Measurements from ENCODE around the gene MAPK14. TPM values are rescaled to one million over a fixed set of nuclear protein-coding genes. Genes with fewer than 3 reads are reported as not detected.
A peak's percentile ranks its signal among the peaks of the same experiment; 100 is the strongest.
"Not testable (repeated sequence)": the region's sequence is repeated elsewhere in the genome, so short reads cannot be mapped to it uniquely, and the experiment has no call there.

Gene MAPK14
- 45.0 and 75.2 TPM in 2 replicates for total RNA-seq (2014; rRNA removed; shearing (Covaris generic))
- polyA plus RNA-seq (2016; fragmentation: Nextera tagmentation; extraction: Ambion mirVana), result 26.8 and 27.0 TPM in 2 replicates

DNA sequence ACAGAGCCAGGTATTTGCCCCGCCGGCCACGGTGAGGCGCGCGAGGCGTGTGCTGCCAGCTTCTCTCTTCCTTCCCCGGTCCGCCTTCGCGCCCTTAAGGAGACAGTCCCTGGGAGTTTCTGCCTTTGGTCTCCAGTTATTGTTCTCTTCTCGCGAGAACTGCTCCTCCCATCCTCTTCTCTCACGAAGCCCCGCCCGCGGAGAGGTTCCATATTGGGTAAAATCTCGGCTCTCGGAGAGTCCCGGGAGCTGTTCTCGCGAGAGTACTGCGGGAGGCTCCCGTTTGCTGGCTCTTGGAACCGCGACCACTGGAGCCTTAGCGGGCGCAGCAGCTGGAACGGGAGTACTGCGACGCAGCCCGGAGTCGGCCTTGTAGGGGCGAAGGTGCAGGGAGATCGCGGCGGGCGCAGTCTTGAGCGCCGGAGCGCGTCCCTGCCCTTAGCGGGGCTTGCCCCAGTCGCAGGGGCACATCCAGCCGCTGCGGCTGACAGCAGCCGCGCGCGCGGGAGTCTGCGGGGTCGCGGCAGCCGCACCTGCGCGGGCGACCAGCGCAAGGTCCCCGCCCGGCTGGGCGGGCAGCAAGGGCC lies at the start of gene MAPK14:
TSS of gene MAPK14 (plus strand) at position 308 of the 587 bp plus-strand sequence. CDS start 350 bp downstream, outside the sequence.
- WGBS, 2 experiments (ENCODE audit: low coverage in 1 of 2, low lambda C conversion rate in 2 of 2, missing lambda C conversion rate in 2 of 2), result 0 to 1% methylated on average over 57 to 58 of the region's 62 CpGs
- peak; percentile 100 for DNase-seq
- in situ Hi-C loops (cut with MboI), result no loop called here

DNA sequence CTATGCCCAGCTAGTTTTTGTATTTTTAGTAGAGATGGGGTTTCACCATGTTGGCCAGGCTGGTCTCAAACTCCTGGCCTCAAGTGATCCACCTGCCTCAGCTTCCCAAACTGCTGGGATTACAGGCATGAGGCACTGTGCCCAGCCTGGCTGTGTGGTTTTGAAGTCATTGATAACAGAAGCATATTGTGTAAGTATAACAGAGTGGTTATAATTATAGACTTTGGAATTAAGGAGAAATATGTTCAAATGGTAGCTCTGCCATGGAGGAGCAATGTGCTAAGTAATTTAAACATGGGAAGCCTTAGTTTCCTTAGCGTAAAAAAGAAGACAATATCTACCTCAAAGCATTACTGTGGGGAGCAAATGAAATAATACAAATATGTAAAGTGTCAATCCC lies 47.5 kb upstream of the MAPK14 start:
- H3K36me3 ChIP-seq (ENCODE audit: low read depth); H3K9me2 ChIP-seq (ENCODE audit: insufficient read depth); H3K27ac ChIP-seq; H3K9ac ChIP-seq; H3K4me1 ChIP-seq (ENCODE audit: insufficient read depth); H3K4me2 ChIP-seq (ENCODE audit: unreplicated experiment); H4K20me1 ChIP-seq (ENCODE audit: insufficient read depth); H3K9me3 ChIP-seq (ENCODE audit: low read depth); H3F3A ChIP-seq (ENCODE audit: insufficient read depth); DNase-seq; H3K27me3 ChIP-seq (replicated peaks; ENCODE audit: insufficient read depth); H3K79me2 ChIP-seq (ENCODE audit: insufficient read depth); in situ Hi-C loops (cut with MboI); H2AFZ ChIP-seq; H3K4me3 ChIP-seq: not testable (repeated sequence)
- WGBS, 2 experiments (ENCODE audit: low coverage in 1 of 2, low lambda C conversion rate in 2 of 2, missing lambda C conversion rate in 2 of 2), result 91 to 98% methylated on average over 1 of the region's 1 CpG

More for the DNA sequence above, at the start of gene MAPK14:
- peak within 1 kb of the TSS; percentile 83 for H3K27ac ChIP-seq
- H3K4me2 ChIP-seq (ENCODE audit: unreplicated experiment), result peak within 1 kb of the TSS; percentile 89
- no peaks in the 10 kb centered on the region for H3K27me3 ChIP-seq (replicated peaks; ENCODE audit: insufficient read depth)
- peaks cover 21% of the 10 kb centered on the region for H3K4me1 ChIP-seq (ENCODE audit: insufficient read depth)
- H3K9me3 ChIP-seq (ENCODE audit: low read depth), result no peaks in the 10 kb centered on the region
- H3K4me3 ChIP-seq, result peak within 1 kb of the TSS; percentile 78
- no peaks in the 10 kb centered on the region for H3K36me3 ChIP-seq (ENCODE audit: low read depth)
- peak within 1 kb of the TSS; percentile 85 for H2AFZ ChIP-seq
- no peak for TF ChIP-seq EZH2 (IDR thresholded peaks at IDR 0.05; ENCODE audit: insufficient read depth, poor library complexity, severe bottlenecking)
- no peak for TF ChIP-seq EZH2phosphoT487 (IDR thresholded peaks at IDR 0.05; ENCODE audit: insufficient read depth, low read depth)
- H3K9me2 ChIP-seq (ENCODE audit: insufficient read depth), result no peaks in the 10 kb centered on the region
- H3K9ac ChIP-seq, result peak within 1 kb of the TSS; percentile 87
- H3F3A ChIP-seq (ENCODE audit: insufficient read depth), result peaks cover 37% of the 10 kb centered on the region
- peaks cover 46% of the 10 kb centered on the region for H3K79me2 ChIP-seq (ENCODE audit: insufficient read depth)
- H4K20me1 ChIP-seq (ENCODE audit: insufficient read depth), result peaks cover 7% of the 10 kb centered on the region; the same call in 1 of the 2 replicates

- 75 to 77% methylated on average over 6 of the region's 6 CpGs for WGBS, 2 experiments (ENCODE audit: low coverage in 1 of 2, low lambda C conversion rate in 2 of 2, missing lambda C conversion rate in 2 of 2)
- no peak overlapping the region for H3K27ac ChIP-seq
- no peaks in the 10 kb centered on the region for H3K4me1 ChIP-seq (ENCODE audit: insufficient read depth)
- H3K9me2 ChIP-seq (ENCODE audit: insufficient read depth), result no peaks in the 10 kb centered on the region
- no peak overlapping the region for H3K9ac ChIP-seq
- in situ Hi-C loops (cut with MboI), result no loop called here
- DNase-seq, result peak; percentile 41
- no peak overlapping the region for H2AFZ ChIP-seq
- no peak overlapping the region for H3K4me2 ChIP-seq (ENCODE audit: unreplicated experiment)
- no peaks in the 10 kb centered on the region for H3F3A ChIP-seq (ENCODE audit: insufficient read depth)
- no peaks in the 10 kb centered on the region for H3K9me3 ChIP-seq (ENCODE audit: low read depth)
- H4K20me1 ChIP-seq (ENCODE audit: insufficient read depth), result no peaks in the 10 kb centered on the region
- TF ChIP-seq EZH2 (IDR thresholded peaks at IDR 0.05; ENCODE audit: insufficient read depth, poor library complexity, severe bottlenecking), result no peak
- no peak for TF ChIP-seq EZH2phosphoT487 (IDR thresholded peaks at IDR 0.05; ENCODE audit: insufficient read depth, low read depth)
- no peak overlapping the region for H3K4me3 ChIP-seq
- H3K79me2 ChIP-seq (ENCODE audit: insufficient read depth), result no peaks in the 10 kb centered on the region
- H3K36me3 ChIP-seq (ENCODE audit: low read depth), result no peaks in the 10 kb centered on the region
- no peaks in the 10 kb centered on the region; the same call in 1 of the 2 replicates for H3K27me3 ChIP-seq (replicated peaks; ENCODE audit: insufficient read depth)
Observed at GRCh38 chr6:35980991-35981645, 46.5 kb upstream of the MAPK14 start.

DNA sequence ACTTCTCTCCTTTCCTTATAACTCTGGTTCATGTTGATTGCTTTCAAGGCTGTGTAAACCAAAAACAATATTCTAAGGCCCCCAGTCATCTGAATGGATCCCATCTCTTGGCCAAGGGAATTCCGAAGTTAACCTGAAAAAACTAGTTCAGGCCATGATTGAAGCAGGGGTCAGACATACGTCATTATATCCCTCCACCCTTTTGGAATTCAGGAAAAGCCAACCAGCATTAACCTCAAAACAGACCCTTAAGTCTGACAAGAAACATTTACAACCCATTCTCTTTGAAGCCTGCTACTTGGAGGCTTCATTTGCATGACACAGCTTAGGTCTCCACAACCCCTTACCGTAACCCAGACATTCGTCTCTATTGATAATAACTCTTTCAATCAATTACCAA lies 42.9 kb upstream of the MAPK14 start:
- Histone ChIP-seq H4K20me1 (ENCODE audit: insufficient read depth) (no peaks in the 10 kb centered on the region), H3K79me2 (ENCODE audit: insufficient read depth) (no peaks in the 10 kb centered on the region), H3K27me3 (replicated peaks; ENCODE audit: insufficient read depth) (no peaks in the 10 kb centered on the region; the same call in 1 of the 2 replicates), H3K4me3 (no peak overlapping the region), H3K27ac (no peak overlapping the region), H3K9ac (no peak overlapping the region), H3K9me2 (ENCODE audit: insufficient read depth) (no peaks in the 10 kb centered on the region), H3K36me3 (ENCODE audit: low read depth) (no peaks in the 10 kb centered on the region), H3K9me3 (ENCODE audit: low read depth) (no peaks in the 10 kb centered on the region), H3K4me1 (ENCODE audit: insufficient read depth) (no peaks in the 10 kb centered on the region), H3F3A (ENCODE audit: insufficient read depth) (no peaks in the 10 kb centered on the region), H3K4me2 (ENCODE audit: unreplicated experiment) (no peak overlapping the region), H2AFZ (no peak overlapping the region)
- TF ChIP-seq EZH2phosphoT487 (IDR thresholded peaks at IDR 0.05; ENCODE audit: insufficient read depth, low read depth) (no peak), EZH2 (IDR thresholded peaks at IDR 0.05; ENCODE audit: insufficient read depth, poor library complexity, severe bottlenecking) (no peak)
- DNase-seq, result no peak
- in situ Hi-C loops (cut with MboI), result no loop called here
- 44 to 45% methylated on average over 4 of the region's 4 CpGs for WGBS, 2 experiments (ENCODE audit: low coverage in 1 of 2, low lambda C conversion rate in 2 of 2, missing lambda C conversion rate in 2 of 2)

GRCh38 chr6:35988047-35988446 lies 39.6 kb upstream of the MAPK14 start:
- H3K36me3 ChIP-seq (ENCODE audit: low read depth); H3F3A ChIP-seq (ENCODE audit: insufficient read depth); DNase-seq; H3K9me2 ChIP-seq (ENCODE audit: insufficient read depth); H3K27me3 ChIP-seq (replicated peaks; ENCODE audit: insufficient read depth); H3K9me3 ChIP-seq (ENCODE audit: low read depth); H2AFZ ChIP-seq; H3K79me2 ChIP-seq (ENCODE audit: insufficient read depth); H3K4me2 ChIP-seq (ENCODE audit: unreplicated experiment); in situ Hi-C loops (cut with MboI); H3K4me3 ChIP-seq; H4K20me1 ChIP-seq (ENCODE audit: insufficient read depth); H3K4me1 ChIP-seq (ENCODE audit: insufficient read depth); H3K27ac ChIP-seq; H3K9ac ChIP-seq: not testable (repeated sequence)
- WGBS, 2 experiments (ENCODE audit: low coverage in 1 of 2, low lambda C conversion rate in 2 of 2, missing lambda C conversion rate in 2 of 2), result 88 to 92% methylated on average over 9 of the region's 9 CpGs

Data from GM23248 (cell line).